Measurements from ENCODE around the gene RAB37.

GRCh38 chr17:74744349-74744713, 7.3 kb downstream of the RAB37 start:
- TF ChIP-seq CTCF (IDR thresholded peaks at IDR 0.05 in 8 of 11, conservative IDR thresholded peaks at IDR 0.05 in 3 of 11) (no peak), POLR2AphosphoS5 (IDR thresholded peaks at IDR 0.05) (no peak), POLR2A (IDR thresholded peaks at IDR 0.05) (no peak)

All from spleen (tissue), 7 donors.